ENCODE data around the gene SLC6A19.

The SLC6A19 gene

DNA sequence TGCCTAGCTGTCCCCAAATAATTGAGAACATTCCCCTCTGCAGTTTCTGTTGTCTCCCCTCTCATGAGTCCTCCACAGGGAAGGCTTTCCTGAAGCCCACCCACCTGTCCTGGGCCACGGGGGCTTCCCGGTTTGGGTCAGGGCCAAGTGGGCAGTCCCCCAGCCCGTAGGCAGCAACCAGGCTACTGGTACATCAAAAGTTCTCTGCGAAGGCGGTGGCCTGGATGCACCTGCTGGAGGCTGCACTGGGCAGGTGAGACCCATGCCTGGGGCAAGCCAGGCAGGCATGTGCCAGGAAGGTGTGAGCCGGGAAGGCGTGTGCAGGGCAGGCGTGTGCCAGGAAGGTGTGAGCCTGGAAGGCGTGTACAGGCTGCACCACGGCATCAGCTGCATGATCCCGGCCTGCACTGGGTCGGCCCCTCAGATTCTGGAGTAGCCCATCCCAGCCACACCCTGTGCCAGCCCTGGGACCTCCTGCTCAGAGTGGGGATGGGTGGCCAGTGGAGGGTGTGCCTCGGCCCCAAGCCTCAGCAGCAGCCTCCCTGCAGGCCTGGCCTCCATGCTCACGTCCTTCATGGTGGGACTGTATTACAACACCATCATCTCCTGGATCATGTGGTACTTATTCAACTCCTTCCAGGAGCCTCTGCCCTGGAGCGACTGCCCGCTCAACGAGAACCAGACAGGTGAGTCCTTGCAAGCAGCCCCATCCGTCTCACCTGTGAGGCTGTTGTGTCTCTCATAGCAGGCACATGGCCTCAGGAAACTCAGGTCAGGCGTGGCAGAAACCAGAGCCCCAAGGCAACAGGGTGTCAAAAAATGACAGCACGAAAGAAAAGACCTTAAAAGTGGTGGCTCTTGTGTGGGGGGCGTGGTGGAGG lies 8.7 kb downstream of the SLC6A19 start:
- DNase-seq (ENCODE audit: low read depth) = no peak

DNA sequence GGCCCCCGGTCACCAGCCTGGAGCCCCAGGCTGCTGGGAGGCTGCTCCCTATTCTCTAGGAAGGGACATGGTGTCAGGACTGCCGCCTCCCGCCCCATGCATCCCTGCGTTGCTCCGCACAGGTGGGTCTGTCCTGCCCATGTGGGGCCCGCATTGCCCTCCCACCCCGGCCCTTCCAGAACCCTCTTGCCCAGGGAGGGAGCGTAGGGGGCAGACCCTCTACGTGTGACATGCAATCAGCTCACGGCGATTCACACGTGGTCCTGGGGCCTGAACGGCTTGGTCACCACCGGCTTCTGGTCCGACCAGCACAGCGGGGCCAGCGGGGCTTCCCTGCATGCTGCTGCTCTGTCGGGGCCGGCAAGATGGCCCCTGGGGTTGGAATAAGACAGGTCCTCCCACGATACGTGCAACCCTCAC lies 9.4 kb downstream of the SLC6A19 start:
- no peak for DNase-seq (ENCODE audit: low read depth)

GRCh38 chr5:1211701-1212100 lies 10.3 kb downstream of the SLC6A19 start:
- peak; percentile 4 for DNase-seq (ENCODE audit: low read depth)

- DNase-seq (ENCODE audit: low read depth) = no peak
Observed at GRCh38 chr5:1212271-1212670, 10.9 kb downstream of the SLC6A19 start.

DNA sequence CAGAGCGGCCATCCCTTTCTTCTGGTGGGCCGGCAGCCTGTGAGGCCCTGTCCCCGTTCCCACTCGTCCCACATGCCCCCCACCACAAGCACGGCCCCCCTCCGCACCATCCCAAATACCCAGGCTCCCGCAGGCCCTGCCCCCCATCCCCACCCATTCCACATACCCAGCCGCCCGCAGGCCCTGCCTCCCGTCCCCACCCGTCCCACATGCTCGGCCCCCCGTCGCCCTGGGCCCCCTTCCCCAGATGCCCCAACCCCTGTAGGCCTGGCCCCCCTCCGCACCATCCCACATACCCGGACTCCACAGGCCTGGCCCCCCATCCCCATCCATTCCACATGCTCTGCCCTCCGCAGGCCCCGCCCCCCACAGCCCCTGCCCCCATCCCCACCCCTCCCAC lies 11.5 kb downstream of the SLC6A19 start:
- DNase-seq (ENCODE audit: low read depth) = no peak

GRCh38 chr5:1213508-1214162 lies 12.2 kb downstream of the SLC6A19 start:
- DNase-seq (ENCODE audit: low read depth) = no peak

DNA sequence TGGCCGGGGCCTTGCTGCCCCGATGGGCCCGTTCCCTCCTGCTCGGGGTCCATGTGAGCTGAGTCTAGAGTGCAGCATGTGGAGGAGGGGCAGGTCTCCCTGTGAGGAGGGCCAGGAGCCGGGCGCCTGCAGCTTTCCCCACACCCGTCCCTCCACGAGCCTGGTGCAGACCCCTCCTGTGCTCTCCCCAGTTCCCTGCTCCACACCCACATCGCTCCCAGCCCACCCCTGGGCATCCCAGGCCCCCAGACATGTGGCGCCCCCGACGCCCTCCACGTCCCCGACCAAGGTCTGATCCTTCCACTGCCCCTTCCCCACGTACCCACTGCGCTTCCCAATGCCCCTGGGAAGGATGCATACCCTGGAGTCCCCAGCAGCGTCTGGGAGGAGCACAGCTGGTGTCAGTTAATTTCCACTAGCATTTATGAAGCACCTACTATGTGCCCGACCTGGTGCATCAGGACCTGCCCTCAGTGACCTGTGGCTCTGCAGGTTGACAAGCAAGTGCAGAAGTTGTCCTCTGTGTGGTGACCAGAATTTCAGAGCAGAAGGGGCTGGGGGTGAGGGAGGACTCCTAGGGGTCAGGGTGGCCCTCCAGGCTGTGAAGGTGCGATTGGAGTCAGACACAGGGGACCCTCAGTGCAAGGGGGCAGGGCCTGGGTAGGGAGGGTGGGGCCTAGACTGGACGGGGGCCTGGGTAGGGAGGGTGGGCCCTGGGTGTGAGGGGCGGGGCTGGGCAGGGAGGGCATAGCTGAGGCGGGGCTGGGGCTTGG lies 13.0 kb downstream of the SLC6A19 start:
- DNase-seq (ENCODE audit: low read depth) = no peak

DNA sequence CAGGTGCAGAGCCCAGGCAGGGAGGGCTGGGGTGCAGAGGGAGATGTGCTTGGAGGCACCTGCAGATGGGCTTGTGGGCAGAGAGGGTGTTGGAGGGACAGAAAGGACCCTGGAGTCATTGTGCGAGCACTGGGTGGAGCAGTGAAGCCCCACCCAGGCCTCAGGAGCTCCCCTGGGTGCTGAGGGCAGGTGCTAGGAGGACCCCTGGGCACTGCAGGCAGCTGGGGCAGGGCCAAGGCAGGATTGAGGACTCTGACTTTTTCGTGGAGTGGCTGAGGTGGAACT lies 13.5 kb downstream of the SLC6A19 start:
- no peak for DNase-seq (ENCODE audit: low read depth)

GRCh38 chr5:1215320-1216096 lies 14.1 kb downstream of the SLC6A19 start:
- no peak for DNase-seq (ENCODE audit: low read depth)

- DNase-seq (ENCODE audit: low read depth) = no peak
Observed at GRCh38 chr5:1216211-1216917, 15.0 kb downstream of the SLC6A19 start.

DNA sequence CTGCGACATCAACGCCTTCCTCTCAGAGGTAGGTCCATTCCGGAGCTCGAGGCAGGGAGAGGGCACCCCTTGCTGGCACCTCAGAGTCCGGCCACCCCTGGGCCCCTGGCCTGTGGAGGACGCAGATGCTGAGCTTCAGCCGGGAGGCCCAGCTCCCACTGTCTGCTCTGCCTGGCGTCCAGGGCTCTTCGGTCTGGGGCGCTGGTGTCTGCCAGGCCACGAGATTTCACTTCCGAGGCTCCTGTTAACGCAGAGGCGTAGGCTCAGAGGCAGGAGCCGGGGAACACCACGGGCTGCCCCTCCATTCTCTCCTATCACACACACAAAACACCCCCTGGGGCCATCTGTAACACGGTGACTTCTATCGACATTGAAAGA lies 15.5 kb downstream of the SLC6A19 start:
- DNase-seq (ENCODE audit: low read depth) = no peak

DNA sequence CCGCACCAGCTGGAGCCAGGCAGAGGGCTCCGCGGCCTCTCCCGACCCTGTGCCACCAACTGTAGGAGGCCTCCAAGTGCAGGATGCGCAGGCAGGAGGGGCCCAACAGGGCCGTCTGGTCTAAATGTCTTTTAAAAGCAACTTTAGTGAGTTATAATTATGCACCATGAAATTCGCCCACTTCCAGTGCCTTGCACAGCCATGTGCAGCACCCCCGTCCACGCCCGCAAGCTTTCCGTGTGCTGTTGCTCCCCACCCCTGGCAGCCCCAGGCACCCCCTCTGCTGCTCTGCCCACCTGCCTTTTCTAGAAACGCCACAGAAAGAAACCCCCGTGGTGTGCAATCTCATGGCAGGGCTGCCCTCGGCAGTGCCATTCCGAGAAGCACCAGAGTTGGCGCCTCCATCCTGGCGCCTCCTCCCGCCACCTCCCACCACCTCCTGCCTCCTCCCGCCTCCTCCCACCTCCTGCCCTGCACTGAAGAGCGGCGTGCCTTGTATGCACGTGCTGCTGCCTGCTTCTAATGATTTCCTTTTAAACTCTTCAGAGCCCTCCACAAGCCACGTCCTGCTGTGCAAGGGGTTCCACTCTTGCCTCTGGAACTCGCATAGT lies 16.3 kb downstream of the SLC6A19 start:
- no peak for DNase-seq (ENCODE audit: low read depth)

GRCh38 chr5:1218351-1219080 lies 17.1 kb downstream of the SLC6A19 start:
- DNase-seq (ENCODE audit: low read depth) = no peak

DNA sequence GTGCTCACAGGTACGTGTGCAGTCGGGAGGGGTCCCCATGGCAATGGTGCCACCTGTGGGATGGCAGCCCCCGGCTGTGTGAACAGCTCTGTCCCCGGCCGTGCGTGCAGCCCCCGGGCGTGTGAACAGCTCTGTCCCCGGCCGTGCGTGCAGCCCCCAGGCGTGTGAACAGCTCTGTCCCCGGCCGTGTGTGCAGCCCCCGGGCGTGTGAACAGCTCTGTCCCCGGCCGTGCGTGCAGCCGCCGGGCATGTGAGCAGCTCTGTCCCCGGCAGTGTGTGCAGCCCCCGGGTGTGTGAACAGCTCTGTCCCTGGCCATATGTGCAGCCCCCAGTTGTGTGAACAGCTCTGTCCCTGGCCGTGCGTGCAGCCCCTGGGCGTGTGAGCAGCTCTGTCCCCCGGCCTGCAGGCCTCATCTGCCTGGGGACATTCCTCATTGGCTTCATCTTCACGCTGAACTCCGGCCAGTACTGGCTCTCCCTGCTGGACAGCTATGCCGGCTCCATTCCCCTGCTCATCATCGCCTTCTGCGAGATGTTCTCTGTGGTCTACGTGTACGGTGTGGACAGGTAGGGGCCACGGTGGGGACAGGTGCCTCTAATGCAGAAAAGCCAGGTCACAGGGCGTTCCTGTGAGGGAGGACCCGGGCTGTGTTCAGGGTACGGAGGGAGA lies 17.8 kb downstream of the SLC6A19 start:
- DNase-seq (ENCODE audit: low read depth) = no peak

GRCh38 chr5:1219768-1220100 lies 18.3 kb downstream of the SLC6A19 start:
- DNase-seq (ENCODE audit: low read depth) = no peak

GRCh38 chr5:1220351-1220750 lies 19.0 kb downstream of the SLC6A19 start:
- no peak for DNase-seq (ENCODE audit: low read depth)

DNA sequence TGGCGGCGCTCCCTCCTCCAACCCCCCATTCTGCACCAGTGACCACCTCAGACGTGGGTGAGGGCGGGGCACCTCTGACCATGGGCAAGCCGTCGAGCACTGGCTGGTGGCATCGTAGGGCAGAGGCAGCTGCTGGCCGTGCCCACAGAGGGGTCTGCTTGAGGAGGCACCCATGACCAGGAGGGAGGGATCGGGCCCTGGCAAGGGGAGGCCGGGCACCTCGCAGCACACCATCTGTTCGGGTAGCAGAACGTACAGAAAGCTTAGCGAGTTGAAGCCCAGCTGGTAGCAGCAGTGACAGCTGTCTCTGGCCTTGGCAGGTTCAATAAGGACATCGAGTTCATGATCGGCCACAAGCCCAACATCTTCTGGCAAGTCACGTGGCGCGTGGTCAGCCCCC lies 19.4 kb downstream of the SLC6A19 start:
- DNase-seq (ENCODE audit: low read depth) = no peak

DNA sequence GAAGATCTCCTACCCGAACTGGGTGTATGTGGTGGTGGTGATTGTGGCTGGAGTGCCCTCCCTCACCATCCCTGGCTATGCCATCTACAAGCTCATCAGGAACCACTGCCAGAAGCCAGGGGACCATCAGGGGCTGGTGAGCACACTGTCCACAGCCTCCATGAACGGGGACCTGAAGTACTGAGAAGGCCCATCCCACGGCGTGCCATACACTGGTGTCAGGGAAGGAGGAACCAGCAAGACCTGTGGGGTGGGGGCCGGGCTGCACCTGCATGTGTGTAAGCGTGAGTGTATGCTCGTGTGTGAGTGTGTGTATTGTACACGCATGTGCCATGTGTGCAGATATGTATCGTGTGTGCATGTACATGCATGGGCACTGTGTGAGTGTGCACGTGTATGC lies 20.3 kb downstream of the SLC6A19 start:
- no peak for DNase-seq (ENCODE audit: low read depth)

GRCh38 chr5:1222147-1222546 lies 20.8 kb downstream of the SLC6A19 start:
- DNase-seq (ENCODE audit: low read depth) = no peak

DNA sequence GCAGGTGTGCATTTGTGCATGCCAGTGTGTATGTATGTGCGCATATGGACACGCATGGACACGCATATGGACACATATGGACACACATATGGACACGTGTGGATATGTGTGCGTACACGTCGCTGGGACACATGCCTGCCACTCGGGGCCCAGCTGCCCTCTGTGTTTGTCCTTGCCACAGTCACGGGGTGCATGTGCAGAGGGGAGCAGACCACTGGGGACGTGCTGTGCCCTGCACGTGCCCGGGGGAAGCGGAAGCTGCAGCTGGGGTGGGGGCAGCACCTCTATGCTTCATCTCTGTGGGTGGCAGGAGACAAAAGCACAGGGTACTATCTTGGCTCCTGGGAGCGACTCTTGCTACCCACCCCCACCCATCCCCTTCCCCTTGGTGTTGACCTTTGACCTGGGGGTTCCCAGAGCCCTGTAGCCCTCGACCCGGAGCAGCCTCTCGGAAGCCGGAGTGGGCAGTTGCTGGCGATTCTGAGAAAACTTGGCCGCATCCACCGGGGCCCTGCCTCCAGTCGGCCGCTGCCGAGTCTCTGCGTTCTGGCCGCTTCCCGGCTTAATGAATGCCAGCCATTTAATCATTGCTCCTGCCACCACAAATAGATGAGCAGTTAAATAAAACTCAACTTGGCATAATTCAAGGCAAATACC lies 21.4 kb downstream of the SLC6A19 start:
- DNase-seq (ENCODE audit: low read depth) = no peak
